H1 (cell line): ENCODE data around the gene TIMM29. TPM values are rescaled to one million over a fixed set of nuclear protein-coding genes. Genes with fewer than 3 reads are reported as not detected.

Source experiments
- BCL11A ChIP-seq, 2 experiments: IDR thresholded peaks; one replicate each; pipeline ENCODE4 v1.6.1; 2011; ENCODE audit warnings: low read depth in 2 of 2, low read length in 2 of 2, mild to moderate bottlenecking in 2 of 2
- CBX8 ChIP-seq: fragments of 300-800, 300-1000 bp; sonication (generic); IDR thresholded peaks from 2 replicates; pipeline ENCODE4 v1.7.1; 2016; ENCODE audit warnings: low read depth, low read length, borderline replicate concordance
- CHD2 ChIP-seq: IDR thresholded peaks from 2 replicates; pipeline ENCODE4 v1.6.1; 2012; ENCODE audit warnings: low read length, improper control_type of control experiment
- CREB1 ChIP-seq: IDR thresholded peaks from 2 replicates; pipeline ENCODE4 v1.6.1; 2012; ENCODE audit warnings: inconsistent platforms
- GABPA ChIP-seq: IDR thresholded peaks from 2 replicates; pipeline ENCODE4 v1.6.1; 2011; ENCODE audit warnings: mild to moderate bottlenecking, low read length, moderate library complexity, borderline replicate concordance; ENCODE audit not compliant: insufficient read depth
- HDAC2 ChIP-seq, 2 experiments: fragments of 300-600 bp in 1 of 2; sonication (generic) in 1 of 2; IDR thresholded peaks; 2 replicates each; pipeline ENCODE4 v1.6.1; 2011 to 2012; ENCODE audit warnings: low read depth in 2 of 2, low read length in 2 of 2, mild to moderate bottlenecking in 2 of 2, moderate library complexity in 2 of 2, borderline replicate concordance in 1 of 2, inconsistent platforms in 1 of 2
- JUND ChIP-seq: IDR thresholded peaks from 2 replicates; pipeline ENCODE4 v1.6.1; 2011; ENCODE audit warnings: mild to moderate bottlenecking, improper control_type of control experiment, low read length
- KDM5A ChIP-seq: fragments of 200-600 bp; IDR thresholded peaks from 2 replicates; pipeline ENCODE4 v1.7.1; 2012; ENCODE audit warnings: mild to moderate bottlenecking, low read length, inconsistent platforms, mixed read lengths
- NRF1 ChIP-seq: IDR thresholded peaks from 2 replicates; pipeline ENCODE4 v1.6.1; 2011; ENCODE audit warnings: mild to moderate bottlenecking, low read depth, low read length, improper control_type of control experiment
- POLR2A ChIP-seq, 2 experiments: IDR thresholded peaks; 1 replicate in 1 of 2; 2 replicates in 1 of 2; pipeline ENCODE4 v1.6.1; 2011; ENCODE audit warnings: low read depth in 2 of 2, low read length in 2 of 2, mild to moderate bottlenecking in 2 of 2; ENCODE audit errors: control extremely low read depth in 1 of 2
- POLR2AphosphoS5 ChIP-seq: IDR thresholded peaks from 2 replicates; pipeline ENCODE4 v1.6.1; 2011; ENCODE audit warnings: low read depth, low read length
- RAD21 ChIP-seq, 2 experiments: IDR thresholded peaks in 1 of 2; conservative IDR thresholded peaks in 1 of 2; 2 replicates each; pipeline ENCODE4 v1.6.1; 2011; ENCODE audit warnings: low read depth in 2 of 2, low read length in 2 of 2, improper control_type of control experiment in 1 of 2, inconsistent platforms in 1 of 2, mild to moderate bottlenecking in 1 of 2, moderate library complexity in 1 of 2
- RBBP5 ChIP-seq: IDR thresholded peaks from 2 replicates; pipeline ENCODE4 v1.7.1; 2012; ENCODE audit warnings: low read depth, mild to moderate bottlenecking, inconsistent platforms, low read length, moderate library complexity, borderline replicate concordance
- SIRT6 ChIP-seq: IDR thresholded peaks from one replicate; pipeline ENCODE4 v1.7.1; 2012; ENCODE audit warnings: low read length, inconsistent platforms
- SIX5 ChIP-seq: IDR thresholded peaks from 2 replicates; pipeline ENCODE4 v1.6.1; 2011; ENCODE audit warnings: mild to moderate bottlenecking, low read depth, low read length
- SP2 ChIP-seq: IDR thresholded peaks from 2 replicates; pipeline ENCODE4 v1.6.1; 2012; ENCODE audit warnings: mild to moderate bottlenecking, low read length, inconsistent platforms
- SP4 ChIP-seq: IDR thresholded peaks from 2 replicates; pipeline ENCODE4 v1.6.1; 2012; ENCODE audit warnings: low read length, inconsistent platforms
- TBP ChIP-seq: IDR thresholded peaks from 2 replicates; pipeline ENCODE4 v1.6.1; 2011; ENCODE audit warnings: low read depth, low read length, improper control_type of control experiment
- polyA plus RNA-seq, 7 experiments: library from polyadenylated mRNA; depleted of rRNA in 3 of 7; stranded (reverse) in 5 of 7; unstranded in 2 of 7; fragments of >200 nt in 5 of 7; fragments of 200-250 nt in 2 of 7; gene quantifications; 1 replicate in 5 of 7; 2 replicates in 1 of 7; 4 replicates in 1 of 7; pipeline versions ENCODE4 v1.2.1 to v1.2.3, GENCODE V29; 2011 to 2013; ENCODE audit warnings: missing spikeins in 2 of 7, mixed read lengths in 2 of 7
- total RNA-seq: library from RNA; stranded (reverse); fragmentation: NEBNext Ultra II Directional; extraction: Animal tissue kit (Norgen Biotek cat#: 25700); gene quantifications from 2 replicates; pipeline ENCODE4 v1.2.1, GENCODE V29; 2021
- TF ChIP-seq, protein P1 (sequence below), 3 experiments: IDR thresholded peaks; 1 replicate in 2 of 3; 2 replicates in 1 of 3; pipeline versions ENCODE4 v1.5.1 to v1.6.1; 2011; ENCODE audit warnings: low read length in 3 of 3, mild to moderate bottlenecking in 3 of 3, inconsistent platforms in 2 of 3, low read depth in 1 of 3, moderate library complexity in 1 of 3; ENCODE audit not compliant: insufficient read depth in 1 of 3; ENCODE audit errors: control extremely low read depth in 1 of 3
- TF ChIP-seq, protein P2 (sequence below): IDR thresholded peaks from 2 replicates; pipeline ENCODE4 v1.6.1; 2011; ENCODE audit warnings: low read length, improper control_type of control experiment

TIMM29 gene
- total and polyA plus RNA-seq, 2 of the 8 experiments (the other 6 are each of a cell fraction or from before 2014, with no cell fraction given): 15.9 to 24.0 TPM

DNA sequence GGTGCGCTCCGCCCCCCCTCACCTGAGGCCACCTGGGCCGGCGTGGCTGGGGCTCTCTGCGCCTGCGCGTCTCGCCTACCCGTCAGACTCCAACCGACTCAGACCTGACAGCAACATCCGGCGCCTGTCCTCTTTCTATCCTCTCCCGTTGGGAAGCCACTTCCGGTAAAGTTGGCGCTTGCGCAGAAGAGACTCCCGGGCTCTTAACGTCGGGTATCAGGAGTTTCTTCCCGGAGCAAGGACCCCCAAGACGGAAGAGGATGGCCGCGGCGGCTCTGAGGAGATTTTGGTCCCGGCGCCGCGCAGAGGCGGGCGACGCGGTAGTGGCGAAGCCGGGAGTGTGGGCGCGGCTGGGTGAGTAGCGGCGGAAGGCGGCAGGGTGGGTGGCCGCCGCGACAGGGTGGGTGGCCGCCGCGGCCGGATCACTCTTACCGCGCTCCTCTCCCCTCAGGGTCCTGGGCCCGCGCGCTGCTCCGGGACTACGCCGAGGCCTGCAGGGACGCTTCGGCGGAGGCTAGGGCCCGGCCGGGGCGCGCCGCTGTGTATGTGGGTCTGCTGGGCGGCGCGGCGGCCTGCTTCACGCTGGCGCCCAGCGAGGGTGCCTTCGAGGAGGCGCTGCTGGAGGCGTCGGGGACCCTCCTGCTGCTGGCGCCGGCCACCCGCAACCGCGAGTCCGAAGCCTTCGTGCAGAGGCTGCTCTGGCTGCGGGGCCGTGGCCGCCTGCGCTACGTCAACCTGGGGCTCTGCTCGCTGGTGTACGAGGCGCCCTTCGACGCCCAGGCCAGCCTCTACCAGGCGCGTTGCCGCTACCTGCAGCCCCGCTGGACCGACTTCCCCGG, at the start of gene TIMM29, which contains the start of gene YIPF2 (continued):
- peak; percentile 59; the same call in 1 of the 2 replicates for TF ChIP-seq SIX5
- TF ChIP-seq RAD21 (IDR thresholded peaks at IDR 0.05 in 1 of 2, conservative IDR thresholded peaks at IDR 0.05 in 1 of 2; ENCODE audit: low read depth in 2 of 2, low read length in 2 of 2): no peak
- peak in 1 of 2 experiments; percentile 77; a peak in 2 of 3 replicates for TF ChIP-seq POLR2A (IDR thresholded peaks at IDR 0.05; ENCODE audit: control extremely low read depth in 1 of 2, low read depth in 2 of 2, low read length in 2 of 2)
- no peak for TF ChIP-seq SIRT6
- TF ChIP-seq, protein P1, sequence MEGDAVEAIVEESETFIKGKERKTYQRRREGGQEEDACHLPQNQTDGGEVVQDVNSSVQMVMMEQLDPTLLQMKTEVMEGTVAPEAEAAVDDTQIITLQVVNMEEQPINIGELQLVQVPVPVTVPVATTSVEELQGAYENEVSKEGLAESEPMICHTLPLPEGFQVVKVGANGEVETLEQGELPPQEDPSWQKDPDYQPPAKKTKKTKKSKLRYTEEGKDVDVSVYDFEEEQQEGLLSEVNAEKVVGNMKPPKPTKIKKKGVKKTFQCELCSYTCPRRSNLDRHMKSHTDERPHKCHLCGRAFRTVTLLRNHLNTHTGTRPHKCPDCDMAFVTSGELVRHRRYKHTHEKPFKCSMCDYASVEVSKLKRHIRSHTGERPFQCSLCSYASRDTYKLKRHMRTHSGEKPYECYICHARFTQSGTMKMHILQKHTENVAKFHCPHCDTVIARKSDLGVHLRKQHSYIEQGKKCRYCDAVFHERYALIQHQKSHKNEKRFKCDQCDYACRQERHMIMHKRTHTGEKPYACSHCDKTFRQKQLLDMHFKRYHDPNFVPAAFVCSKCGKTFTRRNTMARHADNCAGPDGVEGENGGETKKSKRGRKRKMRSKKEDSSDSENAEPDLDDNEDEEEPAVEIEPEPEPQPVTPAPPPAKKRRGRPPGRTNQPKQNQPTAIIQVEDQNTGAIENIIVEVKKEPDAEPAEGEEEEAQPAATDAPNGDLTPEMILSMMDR (IDR thresholded peaks at IDR 0.05; ENCODE audit: control extremely low read depth in 1 of 3, insufficient read depth in 1 of 3, low read depth in 1 of 3, low read length in 3 of 3): peak in 1 of 3 experiments; percentile 17; a peak in 1 of 4 replicates
- TF ChIP-seq KDM5A: peak; percentile 95
- TF ChIP-seq GABPA: peak; percentile 99
- peak; percentile 68; the same call in 1 of the 2 replicates for TF ChIP-seq RBBP5
- TF ChIP-seq SP4: peak; percentile 91; the same call in 1 of the 2 replicates
- TF ChIP-seq, protein P2, sequence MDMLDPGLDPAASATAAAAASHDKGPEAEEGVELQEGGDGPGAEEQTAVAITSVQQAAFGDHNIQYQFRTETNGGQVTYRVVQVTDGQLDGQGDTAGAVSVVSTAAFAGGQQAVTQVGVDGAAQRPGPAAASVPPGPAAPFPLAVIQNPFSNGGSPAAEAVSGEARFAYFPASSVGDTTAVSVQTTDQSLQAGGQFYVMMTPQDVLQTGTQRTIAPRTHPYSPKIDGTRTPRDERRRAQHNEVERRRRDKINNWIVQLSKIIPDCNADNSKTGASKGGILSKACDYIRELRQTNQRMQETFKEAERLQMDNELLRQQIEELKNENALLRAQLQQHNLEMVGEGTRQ: no peak; the same call in 1 of the 2 replicates
- no peak for TF ChIP-seq BCL11A (IDR thresholded peaks at IDR 0.05; ENCODE audit: low read depth in 2 of 2, low read length in 2 of 2)
- TF ChIP-seq CBX8: no peak
- no peak for TF ChIP-seq SP2
- TF ChIP-seq JUND: 0 out of 2 replicates have a peak, but pooled peaks have one; percentile 54
- TF ChIP-seq CHD2: 0 out of 2 replicates have a peak, but pooled peaks have one; percentile 40
- TF ChIP-seq CREB1: peak; percentile 89
- peak; percentile 89 for TF ChIP-seq NRF1
- TF ChIP-seq TBP: peak; percentile 95
- peak; percentile 45 for TF ChIP-seq POLR2AphosphoS5
- TF ChIP-seq HDAC2 (IDR thresholded peaks at IDR 0.05; ENCODE audit: borderline replicate concordance in 1 of 2, low read depth in 2 of 2, low read length in 2 of 2): peak in 1 of 2 experiments; percentile 77; a peak in 1 of 4 replicates
